GM18519 (cell line): ENCODE results near the gene TMSB4X.
"Not testable (repeated sequence)": the region's sequence is repeated elsewhere in the genome, so short reads cannot be mapped to it uniquely, and the experiment has no call there.

Experiments used
- ATAC-seq: cut with Tn5 transposase; IDR thresholded peaks from one replicate; pipeline ENCODE4 v1.9.1; 2021; ENCODE audit warnings: mild to moderate bottlenecking, moderate library complexity; ENCODE audit not compliant: unreplicated experiment, low FRiP score

TMSB4X gene

DNA sequence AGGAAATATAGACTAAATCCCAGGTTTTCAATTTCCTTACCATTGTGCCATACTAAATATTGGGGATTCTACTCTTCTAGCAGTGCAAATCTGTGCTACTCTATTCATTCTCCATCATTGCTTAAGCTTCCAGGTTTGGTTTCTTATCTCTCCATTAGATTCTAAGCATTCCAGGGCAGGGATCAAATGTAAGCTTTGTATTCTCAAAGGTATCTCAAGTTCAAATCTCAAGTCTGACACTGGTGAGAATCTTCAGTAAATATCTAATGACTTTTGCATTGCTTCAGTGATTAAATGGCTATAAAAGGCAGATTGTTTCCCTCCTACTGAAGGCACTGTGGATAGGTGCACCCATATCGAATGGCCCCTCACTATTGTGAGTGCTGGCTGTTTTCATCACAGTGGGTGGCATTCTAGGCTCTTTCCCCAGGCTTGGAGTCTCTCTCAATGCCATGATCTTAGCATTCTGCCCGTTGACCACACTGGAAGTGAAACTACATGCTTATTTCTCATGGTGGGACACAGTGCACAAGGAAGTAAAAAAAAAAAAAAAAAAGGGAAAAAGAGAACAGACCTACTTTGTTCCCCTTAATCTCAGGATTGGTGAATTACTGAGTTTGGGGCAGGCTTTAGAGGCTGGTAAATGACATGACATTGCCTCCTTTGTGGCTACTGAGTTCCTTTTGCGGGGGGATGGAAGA, 40.8 kb downstream of the TMSB4X start:
- ATAC-seq: no peak

DNA sequence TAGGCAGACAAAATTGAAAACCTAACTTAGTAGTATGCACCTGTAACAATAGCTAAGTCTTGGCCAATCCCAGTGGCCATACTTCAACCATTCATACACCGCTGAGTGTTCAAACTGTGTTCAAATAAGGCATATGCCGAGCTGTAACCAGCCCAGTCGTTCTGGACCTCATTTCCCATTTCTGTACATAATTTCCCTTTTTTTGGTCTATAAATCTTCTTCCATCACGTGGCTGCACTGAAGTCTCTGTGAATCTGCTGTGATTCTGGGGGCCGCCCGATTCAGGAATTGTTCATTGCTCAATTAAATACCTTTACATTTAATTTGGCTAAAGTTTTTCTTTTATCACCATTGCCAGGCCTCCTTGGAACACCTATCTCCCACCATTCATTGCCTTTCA, 41.8 kb downstream of the TMSB4X start:
- ATAC-seq: not testable (repeated sequence)

DNA sequence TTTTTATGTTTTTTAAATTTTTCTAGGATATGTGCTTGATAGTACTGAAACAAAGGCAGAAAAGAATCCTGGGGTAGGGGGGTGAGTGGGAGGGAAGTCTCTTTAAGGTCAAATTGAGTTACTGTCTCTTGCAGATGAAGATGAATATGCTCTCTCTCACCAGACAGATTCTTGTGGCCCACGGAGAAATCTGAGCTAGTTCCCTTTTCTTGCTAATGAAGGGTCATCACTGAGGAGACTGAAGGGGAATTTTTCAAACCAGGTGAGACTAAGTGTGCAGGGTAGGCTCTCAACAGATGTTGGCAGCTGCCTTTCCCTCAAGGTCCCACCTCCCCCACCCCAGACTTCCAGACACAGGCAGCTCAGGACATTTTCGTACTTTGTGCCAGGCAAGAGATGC, 48.0 kb downstream of the TMSB4X start:
- peak; percentile 59 for ATAC-seq

DNA sequence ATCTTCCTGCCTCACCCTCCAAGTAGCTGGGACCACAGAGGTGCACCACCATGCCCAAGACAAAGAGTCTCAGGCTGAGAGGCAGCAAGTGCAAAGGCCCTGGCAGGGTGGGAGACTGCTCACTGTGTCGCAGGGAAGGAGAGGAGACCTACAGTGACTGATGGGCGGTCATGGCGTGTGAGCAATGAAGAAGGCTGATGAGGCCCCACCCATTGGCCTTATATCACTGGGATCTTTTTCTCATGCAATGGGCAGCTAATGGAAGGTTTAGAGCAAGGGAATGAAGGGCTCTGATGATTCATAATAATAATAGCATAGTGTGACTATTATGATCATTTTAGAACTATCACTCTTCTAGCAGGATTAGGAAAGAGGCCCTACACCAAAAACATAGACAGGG, 48.7 kb downstream of the TMSB4X start:
- no peak for ATAC-seq

DNA sequence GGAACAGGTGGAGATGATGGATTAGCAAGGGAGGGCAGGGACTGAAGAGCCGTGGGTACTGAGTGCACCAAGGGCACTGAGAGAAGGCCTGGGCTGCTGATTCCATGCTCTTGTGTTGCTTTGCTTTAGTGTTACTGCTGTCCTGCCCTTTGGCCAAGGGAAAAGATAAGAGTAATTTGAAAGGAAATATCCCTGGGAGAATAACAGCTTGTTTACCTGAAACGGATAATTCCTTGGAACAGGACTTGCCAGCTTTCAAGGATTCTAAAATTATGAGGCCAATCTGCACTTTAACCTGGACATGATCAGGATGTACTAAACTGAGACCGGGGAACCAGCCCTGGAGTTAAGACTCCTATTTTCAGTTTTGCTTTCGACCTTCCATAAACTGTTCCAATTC, 49.1 kb downstream of the TMSB4X start:
- ATAC-seq: no peak

DNA sequence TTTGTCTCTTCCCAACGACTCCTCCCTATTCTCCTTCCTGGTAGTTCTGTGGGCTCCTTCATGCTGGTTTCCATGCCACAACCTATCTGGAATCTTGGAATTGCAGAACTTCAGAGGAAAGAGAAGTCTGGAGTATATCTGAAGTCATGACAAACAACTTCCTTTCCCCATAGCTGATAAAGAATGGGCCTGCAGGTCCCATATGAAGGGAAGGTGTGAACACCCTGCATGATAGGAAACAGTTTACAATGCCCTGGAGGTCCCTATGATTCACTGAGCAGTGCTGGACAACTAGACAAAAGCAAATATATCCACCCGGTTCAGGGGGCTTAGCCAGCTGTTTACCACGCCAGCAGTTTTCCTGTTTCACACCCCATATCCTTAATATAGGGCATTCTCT, 50.1 kb downstream of the TMSB4X start:
- no peak for ATAC-seq
